SK-N-SH (cell line): ENCODE measurements around the gene TDRD12.
"Not testable (repeated sequence)": the region's sequence is repeated elsewhere in the genome, so short reads cannot be mapped to it uniquely, and the experiment has no call there.

Source experiments
- CTCF ChIP-seq: fragments of 200-600 bp; sonication (generic); IDR thresholded peaks from 2 replicates; pipeline ENCODE4 v1.6.1; 2017; ENCODE audit warnings: antibody characterized with exemption, mild to moderate bottlenecking, moderate library complexity
- EP300 ChIP-seq, 2 experiments: IDR thresholded peaks; 2 replicates each; pipeline versions ENCODE4 v1.4.0 to v1.6.1; 2012; ENCODE audit warnings: borderline replicate concordance in 1 of 2, low read depth in 1 of 2, low read length in 1 of 2
- GABPA ChIP-seq: IDR thresholded peaks from 2 replicates; pipeline ENCODE4 v1.4.0; 2012; ENCODE audit warnings: low read depth, mild to moderate bottlenecking
- RCOR1 ChIP-seq: fragments of 150-350 bp; IDR thresholded peaks from 2 replicates; pipeline ENCODE4 v1.6.1; 2017; ENCODE audit warnings: antibody characterized with exemption, low read length
- REST ChIP-seq: IDR thresholded peaks from 2 replicates; pipeline ENCODE4 v1.6.1; 2012; ENCODE audit warnings: mild to moderate bottlenecking, low read depth, low read length, moderate library complexity
- RXRA ChIP-seq: IDR thresholded peaks from 2 replicates; pipeline ENCODE4 v1.4.0; 2012; ENCODE audit warnings: low read depth, mild to moderate bottlenecking, borderline replicate concordance
- SIN3A ChIP-seq: IDR thresholded peaks from 2 replicates; pipeline ENCODE4 v1.6.1; 2012; ENCODE audit warnings: low read depth, mild to moderate bottlenecking, low read length, moderate library complexity, borderline replicate concordance
- TEAD4 ChIP-seq: IDR thresholded peaks from 2 replicates; pipeline ENCODE4 v1.4.0; 2012; ENCODE audit warnings: mild to moderate bottlenecking, borderline replicate concordance; ENCODE audit not compliant: insufficient read depth
- USF2 ChIP-seq: fragments of 150-350 bp; IDR thresholded peaks from 2 replicates; pipeline ENCODE4 v1.6.1; 2017; ENCODE audit warnings: antibody characterized with exemption, low read length, low read depth, borderline replicate concordance
- TF ChIP-seq, protein P1 (sequence below): IDR thresholded peaks from 2 replicates; pipeline ENCODE4 v1.4.0; 2012; ENCODE audit warnings: low read depth, borderline replicate concordance

- TF ChIP-seq CTCF; SIN3A; REST; RCOR1; GABPA; USF2; RXRA; EP300 (IDR thresholded peaks at IDR 0.05; ENCODE audit: borderline replicate concordance in 1 of 2, low read depth in 1 of 2, low read length in 1 of 2); TEAD4: not testable (repeated sequence)
- TF ChIP-seq, protein P1, sequence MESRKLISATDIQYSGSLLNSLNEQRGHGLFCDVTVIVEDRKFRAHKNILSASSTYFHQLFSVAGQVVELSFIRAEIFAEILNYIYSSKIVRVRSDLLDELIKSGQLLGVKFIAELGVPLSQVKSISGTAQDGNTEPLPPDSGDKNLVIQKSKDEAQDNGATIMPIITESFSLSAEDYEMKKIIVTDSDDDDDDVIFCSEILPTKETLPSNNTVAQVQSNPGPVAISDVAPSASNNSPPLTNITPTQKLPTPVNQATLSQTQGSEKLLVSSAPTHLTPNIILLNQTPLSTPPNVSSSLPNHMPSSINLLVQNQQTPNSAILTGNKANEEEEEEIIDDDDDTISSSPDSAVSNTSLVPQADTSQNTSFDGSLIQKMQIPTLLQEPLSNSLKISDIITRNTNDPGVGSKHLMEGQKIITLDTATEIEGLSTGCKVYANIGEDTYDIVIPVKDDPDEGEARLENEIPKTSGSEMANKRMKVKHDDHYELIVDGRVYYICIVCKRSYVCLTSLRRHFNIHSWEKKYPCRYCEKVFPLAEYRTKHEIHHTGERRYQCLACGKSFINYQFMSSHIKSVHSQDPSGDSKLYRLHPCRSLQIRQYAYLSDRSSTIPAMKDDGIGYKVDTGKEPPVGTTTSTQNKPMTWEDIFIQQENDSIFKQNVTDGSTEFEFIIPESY, result not testable (repeated sequence)
Measured at GRCh38 chr19:32693151-32694108, 26.1 kb upstream of the TDRD12 start.
